ENCODE results near the gene SLC1A1.

Gene SLC1A1

DNA sequence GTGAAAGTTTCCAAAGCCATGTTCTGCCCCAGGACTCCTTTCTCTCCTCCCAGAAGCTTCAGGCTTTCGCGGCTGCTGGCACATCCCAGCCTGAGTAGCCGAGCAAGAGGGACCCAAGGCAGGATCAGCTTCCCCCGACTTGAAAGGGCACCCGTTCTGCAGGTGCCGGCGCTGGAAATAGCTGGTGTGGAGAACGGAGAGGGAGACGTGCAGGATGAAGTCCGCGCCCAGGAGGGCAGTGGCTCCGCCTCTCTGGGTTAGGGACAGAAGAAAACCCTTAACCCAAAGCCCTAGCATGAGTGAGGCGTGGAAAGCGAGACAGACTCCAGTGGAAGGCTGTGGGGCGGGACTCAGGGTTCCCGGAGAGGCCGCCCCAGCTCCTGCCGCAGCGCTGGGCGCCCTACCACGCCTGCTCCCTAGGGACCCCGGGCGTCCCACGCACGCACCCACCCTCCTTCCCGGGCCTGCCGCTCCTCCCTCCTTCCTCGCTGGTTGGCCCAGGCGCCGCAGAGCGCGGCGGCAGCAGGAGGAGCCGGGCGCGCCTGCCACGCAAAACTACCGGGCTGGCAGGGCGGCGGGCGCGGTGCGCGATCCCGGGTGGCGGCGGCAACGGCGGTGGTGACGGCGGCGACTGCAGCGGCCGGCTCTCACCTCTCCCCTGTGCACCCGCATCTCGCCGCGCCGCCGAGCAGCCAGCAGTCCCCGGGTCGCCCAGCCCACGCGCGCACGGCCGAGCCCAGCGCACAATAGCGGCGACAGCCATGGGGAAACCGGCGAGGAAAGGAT, at the start of gene SLC1A1:
TSS of gene SLC1A1 (plus strand) at position 550 of the 786 bp plus-strand sequence. CDS start at position 762, 212 bp downstream.
- TF ChIP-seq OSR1 (CRISPR knock-in tag; IDR thresholded peaks at IDR 0.05), result no peak
- TF ChIP-seq PATZ1 (CRISPR knock-in tag; IDR thresholded peaks at IDR 0.05; ENCODE audit: borderline replicate concordance), result no peak
- TF ChIP-seq ESRRG (CRISPR knock-in tag; IDR thresholded peaks at IDR 0.05), result no peak
- no peak for TF ChIP-seq ARNTL (CRISPR knock-in tag; IDR thresholded peaks at IDR 0.05; ENCODE audit: borderline replicate concordance, low read depth)
- no peak for TF ChIP-seq ISL1 (CRISPR knock-in tag; IDR thresholded peaks at IDR 0.05)
- TF ChIP-seq ZNF8 (CRISPR knock-in tag; IDR thresholded peaks at IDR 0.05), result no peak
- no peak for TF ChIP-seq ZC3H10 (CRISPR knock-in tag; IDR thresholded peaks at IDR 0.05)
- no peak for TF ChIP-seq ZFP30 (CRISPR knock-in tag; IDR thresholded peaks at IDR 0.05)
- TF ChIP-seq, protein P1, sequence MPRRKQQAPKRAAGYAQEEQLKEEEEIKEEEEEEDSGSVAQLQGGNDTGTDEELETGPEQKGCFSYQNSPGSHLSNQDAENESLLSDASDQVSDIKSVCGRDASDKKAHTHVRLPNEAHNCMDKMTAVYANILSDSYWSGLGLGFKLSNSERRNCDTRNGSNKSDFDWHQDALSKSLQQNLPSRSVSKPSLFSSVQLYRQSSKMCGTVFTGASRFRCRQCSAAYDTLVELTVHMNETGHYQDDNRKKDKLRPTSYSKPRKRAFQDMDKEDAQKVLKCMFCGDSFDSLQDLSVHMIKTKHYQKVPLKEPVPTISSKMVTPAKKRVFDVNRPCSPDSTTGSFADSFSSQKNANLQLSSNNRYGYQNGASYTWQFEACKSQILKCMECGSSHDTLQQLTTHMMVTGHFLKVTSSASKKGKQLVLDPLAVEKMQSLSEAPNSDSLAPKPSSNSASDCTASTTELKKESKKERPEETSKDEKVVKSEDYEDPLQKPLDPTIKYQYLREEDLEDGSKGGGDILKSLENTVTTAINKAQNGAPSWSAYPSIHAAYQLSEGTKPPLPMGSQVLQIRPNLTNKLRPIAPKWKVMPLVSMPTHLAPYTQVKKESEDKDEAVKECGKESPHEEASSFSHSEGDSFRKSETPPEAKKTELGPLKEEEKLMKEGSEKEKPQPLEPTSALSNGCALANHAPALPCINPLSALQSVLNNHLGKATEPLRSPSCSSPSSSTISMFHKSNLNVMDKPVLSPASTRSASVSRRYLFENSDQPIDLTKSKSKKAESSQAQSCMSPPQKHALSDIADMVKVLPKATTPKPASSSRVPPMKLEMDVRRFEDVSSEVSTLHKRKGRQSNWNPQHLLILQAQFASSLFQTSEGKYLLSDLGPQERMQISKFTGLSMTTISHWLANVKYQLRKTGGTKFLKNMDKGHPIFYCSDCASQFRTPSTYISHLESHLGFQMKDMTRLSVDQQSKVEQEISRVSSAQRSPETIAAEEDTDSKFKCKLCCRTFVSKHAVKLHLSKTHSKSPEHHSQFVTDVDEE (CRISPR knock-in tag; IDR thresholded peaks at IDR 0.05), result no peak
- TF ChIP-seq RARB (CRISPR knock-in tag; IDR thresholded peaks at IDR 0.05), result no peak
- no peak for TF ChIP-seq ZNF565 (CRISPR knock-in tag; conservative IDR thresholded peaks at IDR 0.05; ENCODE audit: low read depth)
- TF ChIP-seq, protein P2, sequence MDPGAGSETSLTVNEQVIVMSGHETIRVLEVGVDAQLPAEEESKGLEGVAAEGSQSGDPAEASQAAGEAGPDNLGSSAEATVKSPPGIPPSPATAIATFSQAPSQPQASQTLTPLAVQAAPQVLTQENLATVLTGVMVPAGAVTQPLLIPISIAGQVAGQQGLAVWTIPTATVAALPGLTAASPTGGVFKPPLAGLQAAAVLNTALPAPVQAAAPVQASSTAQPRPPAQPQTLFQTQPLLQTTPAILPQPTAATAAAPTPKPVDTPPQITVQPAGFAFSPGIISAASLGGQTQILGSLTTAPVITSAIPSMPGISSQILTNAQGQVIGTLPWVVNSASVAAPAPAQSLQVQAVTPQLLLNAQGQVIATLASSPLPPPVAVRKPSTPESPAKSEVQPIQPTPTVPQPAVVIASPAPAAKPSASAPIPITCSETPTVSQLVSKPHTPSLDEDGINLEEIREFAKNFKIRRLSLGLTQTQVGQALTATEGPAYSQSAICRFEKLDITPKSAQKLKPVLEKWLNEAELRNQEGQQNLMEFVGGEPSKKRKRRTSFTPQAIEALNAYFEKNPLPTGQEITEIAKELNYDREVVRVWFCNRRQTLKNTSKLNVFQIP (CRISPR knock-in tag; IDR thresholded peaks at IDR 0.05; ENCODE audit: borderline replicate concordance, low read depth), result no peak
- TF ChIP-seq TOX (CRISPR knock-in tag; IDR thresholded peaks at IDR 0.05; ENCODE audit: borderline replicate concordance), result no peak
- no peak for TF ChIP-seq BACH2 (CRISPR knock-in tag; IDR thresholded peaks at IDR 0.05; ENCODE audit: borderline replicate concordance)
- peak; percentile 79 for ATAC-seq

DNA sequence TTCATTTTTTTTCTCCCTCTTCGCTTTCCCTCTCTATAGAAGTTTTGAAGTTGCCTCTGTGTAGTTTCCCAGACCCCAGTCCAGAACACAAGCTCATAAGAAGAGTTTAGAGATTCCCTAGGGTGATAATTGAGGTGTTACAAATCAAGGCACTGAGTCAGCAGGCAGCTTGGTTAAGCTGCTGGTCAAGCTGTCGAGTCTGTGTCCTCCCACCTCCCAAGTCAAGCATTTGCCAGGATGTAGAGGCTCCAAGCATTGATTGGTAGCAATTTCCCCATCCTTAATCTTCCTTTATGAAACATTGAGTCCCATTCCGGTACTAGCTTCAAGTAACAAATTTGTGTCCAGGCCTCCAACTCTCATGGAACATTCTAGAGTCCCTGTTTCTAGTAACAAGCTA, 47.5 kb upstream of the SLC1A1 start:
- ATAC-seq, result no peak

DNA sequence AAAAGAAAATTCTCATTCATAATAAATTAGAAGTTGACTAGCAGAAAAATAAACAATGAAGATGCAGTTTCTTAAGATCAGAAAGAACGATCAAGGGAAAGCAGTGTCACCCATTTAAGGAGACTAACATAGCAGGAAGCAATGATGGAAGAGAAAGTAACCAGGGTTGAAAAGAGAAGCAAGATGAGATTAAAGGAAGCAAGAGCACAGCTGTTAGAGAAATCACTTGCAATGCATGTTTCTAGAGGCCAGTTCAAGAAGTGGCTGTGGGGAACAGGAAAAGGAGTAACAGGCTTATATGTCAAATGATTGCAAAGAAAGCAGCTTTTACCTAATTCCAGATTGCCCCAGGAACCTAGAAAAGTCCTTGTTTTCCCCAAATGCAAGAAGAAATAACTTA, 46.8 kb upstream of the SLC1A1 start:
- ATAC-seq, result no peak
- TF ChIP-seq ZFP3 (CRISPR knock-in tag; IDR thresholded peaks at IDR 0.05) (no peak), ISL1 (CRISPR knock-in tag; IDR thresholded peaks at IDR 0.05) (no peak), BACH2 (CRISPR knock-in tag; IDR thresholded peaks at IDR 0.05; ENCODE audit: borderline replicate concordance) (no peak), ZC3H10 (CRISPR knock-in tag; IDR thresholded peaks at IDR 0.05) (no peak), CSRNP3 (CRISPR knock-in tag; IDR thresholded peaks at IDR 0.05) (no peak), OSR1 (CRISPR knock-in tag; IDR thresholded peaks at IDR 0.05) (no peak), GLIS3 (CRISPR knock-in tag; IDR thresholded peaks at IDR 0.05) (no peak)
- TF ChIP-seq, protein P1 (CRISPR knock-in tag; IDR thresholded peaks at IDR 0.05), result no peak
- TF ChIP-seq, protein P2 (CRISPR knock-in tag; IDR thresholded peaks at IDR 0.05; ENCODE audit: borderline replicate concordance, low read depth), result no peak

More for the DNA sequence above, 47.5 kb upstream of the SLC1A1 start:
- TF ChIP-seq TCF4 (CRISPR knock-in tag; IDR thresholded peaks at IDR 0.05; ENCODE audit: borderline replicate concordance), result no peak
- no peak for TF ChIP-seq OSR1 (CRISPR knock-in tag; IDR thresholded peaks at IDR 0.05)
- no peak for TF ChIP-seq RARB (CRISPR knock-in tag; IDR thresholded peaks at IDR 0.05)
- no peak for TF ChIP-seq ZFP30 (CRISPR knock-in tag; IDR thresholded peaks at IDR 0.05)
- no peak for TF ChIP-seq ZNF70 (CRISPR knock-in tag; IDR thresholded peaks at IDR 0.05)
- no peak for TF ChIP-seq ZFP3 (CRISPR knock-in tag; IDR thresholded peaks at IDR 0.05)
- no peak for TF ChIP-seq CSDC2 (CRISPR knock-in tag; IDR thresholded peaks at IDR 0.05)
- TF ChIP-seq, protein P1 (CRISPR knock-in tag; IDR thresholded peaks at IDR 0.05), result no peak

Data from SK-N-SH treated with all-trans-retinoic acid at 6 μM for 48 hours (cell line).